Fibroblast of lung (primary cell): ENCODE results near the gene GLIS1. TPM values are rescaled to one million over a fixed set of nuclear protein-coding genes. Genes with fewer than 3 reads are reported as not detected.

ENCODE experiments used
- DNase-seq, 2 donors: peaks; one replicate each; pipeline versions ENCODE4 v3.0.0 to v3.0.0-alpha.2; 2010; ENCODE audit warnings: low read depth in 2 of 2
- H2AFZ ChIP-seq: 2 replicates; pipeline ENCODE4 v1.5.1; 2012; ENCODE audit warnings: low read length, control low read depth, inconsistent platforms
- H3K27ac ChIP-seq: 2 replicates; pipeline ENCODE4 v1.5.1; 2011; ENCODE audit warnings: low read length, control low read depth; ENCODE audit not compliant: insufficient read depth
- H3K27me3 ChIP-seq: 2 replicates; pipeline ENCODE4 v1.5.1; 2011; ENCODE audit warnings: mild to moderate bottlenecking, low read length; ENCODE audit not compliant: control insufficient read depth, insufficient read depth
- H3K36me3 ChIP-seq: 2 replicates; pipeline ENCODE4 v1.5.1; 2011; ENCODE audit warnings: low read length; ENCODE audit not compliant: control insufficient read depth, insufficient read depth
- H3K4me1 ChIP-seq: 2 replicates; pipeline ENCODE4 v1.5.1; 2011; ENCODE audit warnings: low read length; ENCODE audit not compliant: control insufficient read depth, insufficient read depth; ENCODE audit errors: extremely low read depth
- H3K4me2 ChIP-seq: 2 replicates; pipeline ENCODE4 v1.5.1; 2011; ENCODE audit warnings: low read length, control low read depth; ENCODE audit not compliant: insufficient read depth; ENCODE audit errors: extremely low read depth
- H3K4me3 ChIP-seq, 4 experiments: fragments of 200-600 bp in 1 of 4; sonication (generic) in 1 of 4; replicated peaks in 1 of 4; 2 replicates each; pipeline ENCODE4 v1.5.1; 2011 to 2016; ENCODE audit warnings: low read length in 4 of 4, low read depth in 3 of 4, mild to moderate bottlenecking in 3 of 4, control low read depth in 2 of 4, inconsistent platforms in 1 of 4, mixed read lengths in 1 of 4; ENCODE audit not compliant: insufficient read depth in 1 of 4; ENCODE audit errors: control extremely low read depth in 1 of 4
- H3K79me2 ChIP-seq: 2 replicates; pipeline ENCODE4 v1.5.1; 2012; ENCODE audit warnings: mild to moderate bottlenecking, low read length, inconsistent platforms; ENCODE audit not compliant: control insufficient read depth, insufficient read depth
- H3K9ac ChIP-seq: 2 replicates; pipeline ENCODE4 v1.5.1; 2011; ENCODE audit warnings: mild to moderate bottlenecking, low read length, control low read depth; ENCODE audit not compliant: insufficient read depth
- H3K9me3 ChIP-seq: 2 replicates; pipeline ENCODE4 v1.5.1; 2012; ENCODE audit warnings: low read depth, low read length; ENCODE audit not compliant: control insufficient read depth, insufficient read depth
- H4K20me1 ChIP-seq: 2 replicates; pipeline ENCODE4 v1.5.1; 2011; ENCODE audit warnings: low read length; ENCODE audit not compliant: control insufficient read depth, insufficient read depth; ENCODE audit errors: extremely low read depth
- CTCF ChIP-seq, 2 donors: IDR thresholded peaks in 1 of 2; conservative IDR thresholded peaks in 1 of 2; 1 replicate in 1 of 2; 2 replicates in 1 of 2; pipeline ENCODE4 v1.5.1; 2011 to 2012; ENCODE audit warnings: low read length in 2 of 2, control low read depth in 1 of 2, inconsistent platforms in 1 of 2, low read depth in 1 of 2, mild to moderate bottlenecking in 1 of 2
- EZH2 ChIP-seq: IDR thresholded peaks from 2 replicates; pipeline ENCODE4 v1.5.1; 2012; ENCODE audit warnings: low read length, control low read depth, mild to moderate bottlenecking; ENCODE audit errors: missing control alignments
- polyA plus RNA-seq, 2 donors: library from polyadenylated mRNA; depleted of rRNA in 1 of 2; stranded (reverse) in 1 of 2; unstranded in 1 of 2; fragments of >200 nt; gene quantifications; 2 replicates each; pipeline ENCODE4 v1.2.1, GENCODE V29; 2011 to 2012; ENCODE audit warnings: missing spikeins in 1 of 2
- total RNA-seq: library from RNA; depleted of rRNA; stranded (reverse); fragments of >200 nt; gene quantifications from 2 replicates; pipeline ENCODE4 v1.2.1, GENCODE V29; 2014

The GLIS1 gene
- total and polyA plus RNA-seq, 2 donors (not counting 1 experiment from before 2014, with no cell fraction given) = under 0.01 to 0.05 TPM

- H3K36me3 ChIP-seq = no peaks in the 10 kb centered on the region
- no peak overlapping the region for H3K9ac ChIP-seq
- no peaks in the 10 kb centered on the region for H3K9me3 ChIP-seq
- H3K27me3 ChIP-seq = no peaks in the 10 kb centered on the region
- H3K4me1 ChIP-seq = no peaks in the 10 kb centered on the region
- no peak for DNase-seq
- TF ChIP-seq EZH2 = no peak
- no peak for TF ChIP-seq CTCF (conservative IDR thresholded peaks at IDR 0.05 in 1 of 2, IDR thresholded peaks at IDR 0.05 in 1 of 2; ENCODE audit: low read depth in 1 of 2, low read length in 2 of 2)
- no peak overlapping the region for H2AFZ ChIP-seq
- H3K4me2 ChIP-seq = no peak overlapping the region
- no peaks in the 10 kb centered on the region for H4K20me1 ChIP-seq
- H3K79me2 ChIP-seq = no peaks in the 10 kb centered on the region
- H3K4me3 ChIP-seq = no peak overlapping the region
- no peak overlapping the region for H3K27ac ChIP-seq
Measured at GRCh38 chr1:53506355-53507050, 232.5 kb downstream of the GLIS1 start.

GRCh38 chr1:53505891-53506290 lies 233.1 kb downstream of the GLIS1 start:
- no peaks in the 10 kb centered on the region for H3K36me3 ChIP-seq
- no peak overlapping the region for H2AFZ ChIP-seq
- no peak overlapping the region for H3K4me2 ChIP-seq
- H3K27ac ChIP-seq = no peak overlapping the region
- no peak overlapping the region for H3K4me3 ChIP-seq
- no peak for DNase-seq
- no peaks in the 10 kb centered on the region for H3K27me3 ChIP-seq
- H4K20me1 ChIP-seq = no peaks in the 10 kb centered on the region
- H3K79me2 ChIP-seq = no peaks in the 10 kb centered on the region
- H3K9me3 ChIP-seq = no peaks in the 10 kb centered on the region
- no peak overlapping the region for H3K9ac ChIP-seq
- no peaks in the 10 kb centered on the region for H3K4me1 ChIP-seq
- TF ChIP-seq EZH2 (no peak), CTCF (conservative IDR thresholded peaks at IDR 0.05 in 1 of 2, IDR thresholded peaks at IDR 0.05 in 1 of 2; ENCODE audit: low read depth in 1 of 2, low read length in 2 of 2) (no peak)

GRCh38 chr1:53505401-53505800 lies 233.6 kb downstream of the GLIS1 start:
- Histone ChIP-seq H2AFZ (no peak overlapping the region), H3K27ac (no peak overlapping the region), H3K4me1 (no peaks in the 10 kb centered on the region), H3K9ac (no peak overlapping the region), H3K4me3 (no peak overlapping the region), H4K20me1 (no peaks in the 10 kb centered on the region), H3K36me3 (no peaks in the 10 kb centered on the region), H3K79me2 (no peaks in the 10 kb centered on the region), H3K9me3 (no peaks in the 10 kb centered on the region), H3K4me2 (no peak overlapping the region), H3K27me3 (no peaks in the 10 kb centered on the region)
- DNase-seq = no peak
- TF ChIP-seq CTCF (conservative IDR thresholded peaks at IDR 0.05 in 1 of 2, IDR thresholded peaks at IDR 0.05 in 1 of 2; ENCODE audit: low read depth in 1 of 2, low read length in 2 of 2) = no peak
- TF ChIP-seq EZH2 = no peak
